Panc1 (cell line): Measurements from ENCODE around the gene LCN1. TPM values are rescaled to one million over a fixed set of nuclear protein-coding genes. Genes with fewer than 3 reads are reported as not detected.

Experiments used
- ATAC-seq: fragments of 200-7000 bp; cut with Tn5 transposase; 2 replicates; pipeline ENCODE4 v1.9.1; 2020; ENCODE audit warnings: mild to moderate bottlenecking, moderate library complexity
- BruUV-seq: library from RNA; stranded (reverse); fragments of 400-500 nt; replicated peaks from 2 replicates; lab custom pipeline; 2021; lab: Mats Ljungman, UMichigan
- CTCF ChIA-PET: fragments of 300-600 bp; sonication (Branson Sonifier 250); formaldehyde crosslinking; loops from one replicate; lab custom pipeline; 2022; ENCODE audit warnings: antibody characterized with exemption; lab: Charles Lee
- POLR2A ChIA-PET: fragments of 300-600 bp; sonication (Branson Sonifier 250); formaldehyde crosslinking; loops from one replicate; lab custom pipeline; 2022; ENCODE audit warnings: antibody characterized with exemption; lab: Charles Lee
- DNase-seq: peaks from one replicate; pipeline ENCODE4 v3.0.0-alpha.2; 2010; ENCODE audit warnings: low read depth, low spot score
- H3K27ac ChIP-seq: 2 replicates; pipeline ENCODE4 v1.5.1; 2011; ENCODE audit warnings: mild to moderate bottlenecking, low read length, inconsistent platforms
- H3K27me3 ChIP-seq: fragments of 200-500 bp; sonication (Bioruptor generic); 2 replicates; pipeline ENCODE4 v1.6.0; 2014; ENCODE audit warnings: low read length, inconsistent platforms; ENCODE audit not compliant: control insufficient read depth, insufficient read depth
- H3K36me3 ChIP-seq: fragments of 200-500 bp; sonication (Bioruptor generic); 2 replicates; pipeline ENCODE4 v1.5.1; 2014; ENCODE audit warnings: inconsistent platforms, mild to moderate bottlenecking, low read length, moderate library complexity; ENCODE audit not compliant: control insufficient read depth, insufficient read depth
- H3K4me1 ChIP-seq: 2 replicates; pipeline ENCODE4 v1.5.1; 2011; ENCODE audit warnings: inconsistent platforms, mild to moderate bottlenecking, low read length, moderate library complexity; ENCODE audit not compliant: control insufficient read depth, insufficient read depth
- H3K4me3 ChIP-seq, 2 experiments: 2 replicates each; pipeline ENCODE4 v1.5.1; 2011 to 2012; ENCODE audit warnings: low read depth in 2 of 2, low read length in 2 of 2, mild to moderate bottlenecking in 2 of 2, inconsistent platforms in 1 of 2, moderate library complexity in 1 of 2
- H3K9me3 ChIP-seq: fragments of 200-500 bp; sonication (Bioruptor generic); 2 replicates; pipeline ENCODE4 v1.5.1; 2014; ENCODE audit warnings: low read depth, mild to moderate bottlenecking, inconsistent platforms, low read length, moderate library complexity; ENCODE audit not compliant: control insufficient read depth, insufficient read depth
- CTCF ChIP-seq: fragments of 450-650 bp; IDR thresholded peaks from 2 replicates; pipeline ENCODE4 v1.5.1; 2017; ENCODE audit warnings: mild to moderate bottlenecking
- POLR2AphosphoS5 ChIP-seq: IDR thresholded peaks from 2 replicates; pipeline ENCODE4 v1.6.1; 2012; ENCODE audit warnings: mild to moderate bottlenecking, low read depth, low read length, moderate library complexity
- REST ChIP-seq, 2 experiments: IDR thresholded peaks; 2 replicates each; pipeline ENCODE4 v1.6.1; 2011 to 2012; ENCODE audit warnings: low read depth in 2 of 2, control low read depth in 1 of 2, low read length in 1 of 2, mild to moderate bottlenecking in 1 of 2, moderate library complexity in 1 of 2; ENCODE audit not compliant: insufficient read depth in 1 of 2
- SIN3A ChIP-seq: IDR thresholded peaks from 2 replicates; pipeline ENCODE4 v1.6.1; 2012; ENCODE audit warnings: low read depth, mild to moderate bottlenecking, low read length, moderate library complexity, borderline replicate concordance; ENCODE audit not compliant: insufficient read depth
- TCF7L2 ChIP-seq: IDR thresholded peaks from 2 replicates; pipeline ENCODE4 v1.6.1; 2011; ENCODE audit warnings: mild to moderate bottlenecking, low read depth, low read length, inconsistent platforms
- in situ Hi-C: cut with HindIII; loops from 2 replicates; pipeline ENCODE4 v1.10.0; 2016; ENCODE audit warnings: low sequenced_read_pairs, low pct_unique_long_range_greater_than_20kb
- intact Hi-C: fragments of 100-400 bp; cut with micrococcal nuclease; formaldehyde crosslinking; loops from one replicate; pipeline ENCODE4 v1.10.0; 2022; ENCODE audit not compliant: unreplicated experiment
- total RNA-seq: library from RNA; stranded (reverse); gene quantifications from one replicate; pipeline ENCODE4 v1.2.1, GENCODE V29; 2021; ENCODE audit not compliant: unreplicated experiment

Gene LCN1
- total RNA-seq, 1 experiment from 2014 or later = not detected

GRCh38 chr9:135517407-135517822 lies 3.8 kb upstream of the LCN1 start:
- ChIA-PET CTCF (no interaction called here), POLR2A (no interaction called here)
- H3K4me1 ChIP-seq = no peaks in the 10 kb centered on the region
- intact Hi-C loops (no loop called here), in situ Hi-C loops (no loop called here)
- no peak overlapping the region for H3K4me3 ChIP-seq
- ATAC-seq (no peak), DNase-seq (no peak)
- no peak for TF ChIP-seq TCF7L2
- TF ChIP-seq REST (IDR thresholded peaks at IDR 0.05; ENCODE audit: insufficient read depth in 1 of 2, low read depth in 2 of 2, low read length in 1 of 2) = no peak
- no peak for TF ChIP-seq CTCF
- no peak for TF ChIP-seq SIN3A
- no peak for TF ChIP-seq POLR2AphosphoS5
- no TSS peak for BruUV-seq
- H3K27me3 ChIP-seq = no peaks in the 10 kb centered on the region
- no peaks in the 10 kb centered on the region for H3K9me3 ChIP-seq
- H3K27ac ChIP-seq = no peak overlapping the region
- H3K36me3 ChIP-seq = no peaks in the 10 kb centered on the region

GRCh38 chr9:135519179-135519971 lies 1.9 kb upstream of the LCN1 start:
- Histone ChIP-seq H3K4me1 (no peaks in the 10 kb centered on the region), H3K27ac (no peak overlapping the region), H3K4me3 (no peak overlapping the region), H3K27me3 (no peaks in the 10 kb centered on the region), H3K36me3 (no peaks in the 10 kb centered on the region), H3K9me3 (no peaks in the 10 kb centered on the region)
- CTCF ChIA-PET = no interaction called here
- in situ Hi-C loops (no loop called here), intact Hi-C loops (no loop called here)
- no peak for DNase-seq
- POLR2A ChIA-PET = no interaction called here
- no TSS peak for BruUV-seq
- TF ChIP-seq CTCF (no peak), POLR2AphosphoS5 (no peak), TCF7L2 (no peak), REST (IDR thresholded peaks at IDR 0.05; ENCODE audit: insufficient read depth in 1 of 2, low read depth in 2 of 2, low read length in 1 of 2) (no peak), SIN3A (no peak)
- ATAC-seq = no peak
